GM21528 (cell line): Measurements from ENCODE around the gene TSPAN10.
A peak's percentile ranks its signal among the peaks of the same experiment; 100 is the strongest.

Source experiments
- ATAC-seq: cut with Tn5 transposase; IDR thresholded peaks from one replicate; pipeline ENCODE4 v1.9.1; 2021; ENCODE audit warnings: mild to moderate bottlenecking, moderate library complexity; ENCODE audit not compliant: unreplicated experiment, low FRiP score

TSPAN10 gene

DNA sequence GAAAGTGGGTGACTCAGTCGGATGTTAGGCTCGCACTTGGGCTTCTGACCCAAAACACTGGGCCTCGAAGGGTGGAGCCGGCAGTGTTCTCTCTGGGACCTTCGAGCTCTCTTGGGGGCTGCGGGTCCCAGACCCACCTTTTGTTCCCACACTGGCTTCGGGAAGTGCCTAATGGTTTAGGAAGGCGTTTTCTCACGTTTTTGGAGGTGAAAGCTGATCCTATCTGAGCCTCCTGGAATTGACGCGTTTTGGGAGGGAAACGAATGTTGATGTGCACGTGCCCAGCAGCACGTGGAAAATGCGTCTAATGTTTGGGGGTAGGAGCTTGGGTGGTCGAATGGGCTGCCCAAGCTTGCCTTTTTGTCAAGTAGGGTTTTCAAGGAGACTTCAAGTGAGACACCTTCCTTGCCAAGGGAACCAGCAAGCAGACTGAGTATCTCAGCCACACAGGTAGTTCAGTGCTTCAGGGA is 47.5 kb downstream of the TSPAN10 start:
- peak; percentile 14 for ATAC-seq

DNA sequence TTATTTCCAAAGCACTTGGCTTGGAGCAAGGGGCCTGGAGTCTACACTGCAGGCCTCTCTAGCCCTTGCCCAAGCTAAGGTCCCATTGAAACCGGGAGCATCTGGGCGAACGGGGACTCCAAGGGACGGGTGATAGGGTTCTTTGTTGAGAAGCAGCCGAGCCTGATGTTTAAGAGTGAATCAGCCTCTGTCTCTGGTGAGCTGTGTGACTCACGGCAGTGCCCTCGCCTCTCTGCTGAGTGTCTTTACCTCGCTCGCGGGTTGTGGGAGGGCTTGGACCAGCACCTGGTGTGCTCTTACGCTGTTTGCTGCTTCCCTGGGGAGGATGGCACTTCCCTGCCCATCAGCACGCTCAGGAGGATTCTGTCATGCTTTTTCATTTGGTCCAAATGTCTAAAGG is 48.1 kb downstream of the TSPAN10 start:
- no peak for ATAC-seq

DNA sequence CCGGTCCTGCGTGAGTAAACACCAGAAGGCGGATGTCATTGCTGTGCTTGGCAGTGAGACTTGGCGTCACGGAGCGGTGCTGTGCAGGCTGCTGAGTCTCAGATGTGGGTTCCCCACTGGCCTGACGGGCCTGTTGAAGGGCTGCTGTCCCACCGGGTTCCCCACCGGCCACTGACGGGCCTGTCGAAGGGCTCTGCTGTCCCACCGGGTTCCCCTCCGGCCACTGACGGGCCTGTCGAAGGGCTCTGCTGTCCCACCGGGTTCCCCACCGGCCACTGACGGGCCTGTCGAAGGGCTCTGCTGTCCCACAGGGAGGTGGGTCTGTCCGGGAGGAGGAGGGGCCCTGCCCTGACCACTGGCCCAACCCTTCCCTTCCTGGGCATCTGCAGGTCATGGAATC is 49.6 kb downstream of the TSPAN10 start:
- ATAC-seq = no peak

DNA sequence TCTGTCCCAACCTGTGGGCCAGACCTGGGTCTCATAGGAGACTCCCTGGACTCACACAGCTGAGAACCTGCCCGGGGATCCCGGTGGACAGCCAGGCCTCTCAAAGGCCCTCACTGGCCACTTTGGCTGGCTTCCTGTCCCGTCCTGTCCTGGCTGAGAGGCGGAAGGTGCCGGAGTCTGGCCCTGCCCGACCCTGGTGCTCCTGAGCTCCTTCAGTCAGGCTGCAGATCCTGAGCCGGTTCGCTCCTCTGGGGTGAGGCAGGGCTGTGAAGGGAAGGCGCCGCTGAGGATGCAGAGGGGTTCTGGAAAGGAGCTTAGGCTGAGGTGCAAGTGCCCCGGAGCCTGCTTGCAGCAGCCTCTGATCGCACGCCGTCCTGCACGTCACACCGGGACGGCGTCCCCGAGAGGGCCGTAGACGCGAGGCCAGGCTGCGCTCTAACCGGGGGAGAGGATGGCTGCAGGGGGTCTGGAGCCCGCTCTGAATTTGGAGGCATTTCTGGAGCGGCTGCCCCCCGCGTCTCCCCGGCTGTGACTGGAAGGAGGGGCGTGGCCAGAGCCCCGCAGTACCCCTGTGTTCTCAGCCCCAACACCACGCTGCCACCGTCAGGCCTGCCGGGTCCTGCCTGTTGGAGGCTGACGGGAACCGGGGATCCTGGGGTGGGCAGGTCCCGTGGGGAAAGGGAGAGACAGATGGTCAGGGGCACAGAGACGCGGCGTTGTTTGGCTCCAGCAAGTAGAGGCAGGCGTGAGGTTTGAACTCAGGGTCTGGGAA is 51.0 kb downstream of the TSPAN10 start:
- ATAC-seq = no peak

DNA sequence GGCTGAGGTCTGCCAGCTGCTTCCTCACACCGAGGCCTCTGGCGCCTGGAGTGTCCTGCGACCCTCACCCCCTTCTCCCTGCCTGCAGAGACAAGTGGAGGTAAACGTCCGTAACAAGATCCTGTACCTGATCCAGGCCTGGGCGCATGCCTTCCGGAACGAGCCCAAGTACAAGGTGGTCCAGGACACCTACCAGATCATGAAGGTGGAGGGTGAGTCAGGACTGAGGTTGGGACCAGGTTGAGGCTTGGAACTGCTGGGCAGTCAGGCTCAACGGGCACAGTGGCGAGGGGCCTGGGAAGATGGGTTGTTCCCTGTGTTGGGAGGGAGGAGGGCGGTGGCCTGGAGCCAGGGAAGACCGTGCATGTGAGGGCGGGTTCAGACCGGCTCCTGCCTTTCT is 51.6 kb downstream of the TSPAN10 start:
- ATAC-seq = no peak

DNA sequence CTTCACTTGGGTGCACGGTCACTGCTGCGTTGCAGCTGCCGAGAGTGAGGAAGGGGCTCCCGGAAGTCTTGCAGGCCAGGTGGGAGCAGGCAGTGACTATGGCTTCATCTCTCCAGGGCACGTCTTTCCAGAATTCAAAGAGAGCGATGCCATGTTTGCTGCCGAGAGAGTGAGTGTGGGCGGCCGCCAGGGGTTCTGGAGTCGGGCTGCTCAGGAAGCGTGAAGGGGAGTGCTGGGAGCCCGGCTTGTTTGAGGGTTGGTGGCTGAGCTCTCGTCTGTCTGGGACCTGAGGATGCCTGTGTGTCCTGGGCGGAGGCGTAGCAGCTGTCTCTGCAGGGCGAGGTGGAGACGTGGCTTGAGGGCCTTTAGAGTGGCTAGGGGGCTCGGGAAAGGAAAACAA is 53.1 kb downstream of the TSPAN10 start:
- no peak for ATAC-seq

DNA sequence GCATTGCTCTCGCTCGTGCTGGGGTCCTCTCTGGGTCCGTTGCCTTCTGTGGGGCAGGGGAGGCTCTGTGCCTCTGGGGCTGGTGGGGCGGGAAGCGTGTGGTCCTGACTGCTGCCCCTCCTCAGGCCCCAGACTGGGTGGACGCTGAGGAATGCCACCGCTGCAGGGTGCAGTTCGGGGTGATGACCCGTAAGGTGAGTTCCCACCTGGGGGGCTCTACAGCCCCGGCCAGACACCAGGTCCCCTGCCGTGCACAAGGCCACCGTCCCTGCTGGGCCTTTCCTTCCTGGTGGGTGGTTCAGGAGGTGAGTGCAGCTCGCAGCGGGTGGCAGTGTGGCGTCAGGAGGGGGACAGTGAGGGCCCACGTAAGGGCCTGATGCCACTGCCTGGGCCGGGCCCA is 53.6 kb downstream of the TSPAN10 start:
- ATAC-seq = no peak

DNA sequence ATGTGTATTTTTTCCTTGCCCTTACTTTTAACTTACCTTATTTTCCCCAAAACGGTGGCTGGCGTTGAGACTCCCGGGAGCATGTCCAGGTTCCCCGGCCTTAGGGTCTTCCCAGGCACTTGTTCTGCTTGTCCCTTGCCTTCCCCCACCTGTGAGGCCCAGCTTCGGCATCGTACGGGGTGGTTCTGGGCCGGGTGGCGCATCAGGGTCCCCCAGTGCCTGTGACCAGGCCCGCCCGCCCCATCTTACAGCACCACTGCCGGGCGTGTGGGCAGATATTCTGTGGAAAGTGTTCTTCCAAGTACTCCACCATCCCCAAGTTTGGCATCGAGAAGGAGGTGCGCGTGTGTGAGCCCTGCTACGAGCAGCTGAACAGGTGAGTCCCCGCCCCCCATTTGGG is 54.2 kb downstream of the TSPAN10 start:
- ATAC-seq = no peak

DNA sequence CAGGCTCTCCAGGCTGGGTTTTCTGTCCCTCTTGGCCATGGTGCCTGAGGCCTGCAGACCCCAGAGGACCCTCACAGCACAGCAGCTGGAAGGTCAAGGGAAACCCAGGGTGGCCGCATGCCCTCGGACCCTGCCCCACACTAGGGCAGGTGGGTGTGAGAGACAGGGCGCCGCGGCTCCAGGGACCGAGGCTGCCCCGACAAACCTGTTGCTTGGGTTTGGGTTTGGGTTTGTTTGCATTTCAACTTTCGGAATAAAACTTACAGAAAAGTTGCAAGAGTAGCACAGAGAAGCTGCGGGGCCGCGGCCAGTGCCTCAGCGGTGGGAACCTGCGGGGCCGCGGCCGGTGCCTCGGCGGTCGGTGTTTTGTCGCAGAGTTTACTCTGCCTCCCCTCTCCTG is 54.6 kb downstream of the TSPAN10 start:
- no peak for ATAC-seq

DNA sequence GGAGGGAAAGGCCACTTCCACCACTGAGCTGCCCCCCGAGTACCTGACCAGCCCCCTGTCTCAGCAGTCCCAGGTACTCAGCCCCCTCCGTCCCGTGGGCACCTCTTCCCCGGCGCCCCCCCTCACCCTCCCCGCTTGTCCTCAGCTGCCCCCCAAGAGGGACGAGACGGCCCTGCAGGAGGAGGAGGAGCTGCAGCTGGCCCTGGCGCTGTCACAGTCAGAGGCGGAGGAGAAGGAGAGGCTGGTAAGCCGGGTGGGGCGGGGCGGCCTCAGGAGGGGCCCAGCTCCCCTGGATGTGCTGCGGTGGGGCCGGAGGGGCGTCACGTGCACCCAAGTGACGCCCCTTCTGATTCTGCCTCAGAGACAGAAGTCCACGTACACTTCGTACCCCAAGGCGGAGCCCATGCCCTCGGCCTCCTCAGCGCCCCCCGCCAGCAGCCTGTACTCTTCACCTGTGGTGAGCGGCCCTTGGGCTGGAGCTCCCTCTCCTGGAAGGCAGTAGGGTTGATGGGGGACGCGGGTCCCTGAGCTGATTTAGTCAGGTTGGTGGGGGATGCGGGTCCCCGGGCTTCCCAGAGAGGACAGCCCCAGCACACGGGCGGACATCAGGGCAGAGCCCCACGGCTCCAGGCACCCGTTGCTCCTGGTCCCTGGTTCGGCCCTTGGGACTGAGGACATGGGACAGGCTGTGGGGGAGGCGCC is 56.7 kb downstream of the TSPAN10 start:
- ATAC-seq = no peak

DNA sequence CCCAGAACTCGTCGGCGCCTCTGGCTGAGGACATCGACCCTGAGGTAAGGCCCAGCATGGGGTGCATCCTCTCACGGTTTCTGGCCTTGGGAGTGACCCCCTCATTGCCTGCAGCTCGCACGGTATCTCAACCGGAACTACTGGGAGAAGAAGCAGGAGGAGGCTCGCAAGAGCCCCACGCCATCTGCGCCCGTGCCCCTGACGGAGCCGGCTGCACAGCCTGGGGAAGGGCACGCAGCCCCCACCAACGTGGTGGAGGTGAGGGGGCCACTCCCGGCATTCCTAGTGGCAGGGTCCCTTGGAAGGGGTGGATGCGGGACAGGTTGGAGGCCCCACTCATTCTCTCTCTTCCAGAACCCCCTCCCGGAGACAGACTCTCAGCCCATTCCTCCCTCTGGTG is 57.8 kb downstream of the TSPAN10 start:
- no peak for ATAC-seq

DNA sequence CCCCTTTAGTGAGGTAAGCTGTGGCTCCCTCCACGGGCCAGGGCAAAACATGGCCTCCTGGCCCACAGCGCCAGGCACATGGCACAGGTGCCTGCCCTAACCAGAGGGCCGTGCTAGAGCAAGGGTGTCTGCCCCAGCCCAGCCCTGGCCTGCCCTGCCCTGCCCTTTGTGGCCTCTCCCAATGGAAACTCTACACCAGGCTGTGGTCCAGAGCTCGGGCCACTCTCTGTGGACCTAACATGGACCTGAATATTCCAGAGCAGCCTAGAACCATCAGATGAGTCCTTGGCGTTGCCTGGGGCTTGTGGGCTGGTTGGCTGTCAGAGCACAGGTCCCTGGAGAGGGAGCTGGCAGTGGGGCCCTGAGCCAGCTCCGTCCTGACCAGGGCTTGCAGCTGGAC is 58.2 kb downstream of the TSPAN10 start:
- ATAC-seq = no peak

DNA sequence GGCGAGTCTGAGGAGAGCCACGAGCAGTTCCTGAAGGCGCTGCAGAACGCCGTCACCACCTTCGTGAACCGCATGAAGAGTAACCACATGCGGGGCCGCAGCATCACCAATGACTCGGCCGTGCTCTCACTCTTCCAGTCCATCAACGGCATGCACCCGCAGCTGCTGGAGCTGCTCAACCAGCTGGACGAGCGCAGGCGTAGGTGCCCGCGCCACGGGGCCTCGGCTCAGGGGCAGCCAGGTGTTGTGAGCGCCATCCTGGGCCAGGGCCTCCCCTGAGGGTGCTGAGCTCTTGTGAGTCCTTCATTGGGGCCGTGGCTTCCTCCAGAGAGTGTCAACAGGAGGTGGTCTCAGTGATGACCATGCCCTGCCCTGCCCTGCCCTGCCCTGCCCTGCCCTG is 58.8 kb downstream of the TSPAN10 start:
- ATAC-seq = no peak

DNA sequence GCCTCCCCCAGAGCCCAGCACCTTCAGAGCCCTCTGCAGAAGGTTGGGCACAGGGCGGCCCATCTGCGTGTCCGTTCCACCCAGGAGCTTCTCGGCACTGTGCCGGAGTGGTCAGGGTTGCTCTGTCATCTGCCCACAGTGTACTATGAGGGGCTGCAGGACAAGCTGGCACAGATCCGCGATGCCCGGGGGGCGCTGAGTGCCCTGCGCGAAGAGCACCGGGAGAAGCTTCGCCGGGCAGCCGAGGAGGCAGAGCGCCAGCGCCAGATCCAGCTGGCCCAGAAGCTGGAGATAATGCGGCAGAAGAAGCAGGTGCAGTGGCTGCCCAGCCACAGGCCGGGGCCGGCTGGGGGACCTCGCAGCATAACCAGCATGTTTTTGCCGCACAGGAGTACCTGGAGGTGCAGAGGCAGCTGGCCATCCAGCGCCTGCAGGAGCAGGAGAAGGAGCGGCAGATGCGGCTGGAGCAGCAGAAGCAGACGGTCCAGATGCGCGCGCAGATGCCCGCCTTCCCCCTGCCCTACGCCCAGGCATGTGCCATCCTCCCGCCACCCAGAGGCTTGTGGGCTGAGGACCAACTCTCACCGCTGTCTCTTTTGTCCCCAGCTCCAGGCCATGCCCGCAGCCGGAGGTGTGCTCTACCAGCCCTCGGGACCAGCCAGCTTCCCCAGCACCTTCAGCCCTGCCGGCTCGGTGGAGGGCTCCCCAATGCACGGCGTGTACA is 59.4 kb downstream of the TSPAN10 start:
- no peak for ATAC-seq

DNA sequence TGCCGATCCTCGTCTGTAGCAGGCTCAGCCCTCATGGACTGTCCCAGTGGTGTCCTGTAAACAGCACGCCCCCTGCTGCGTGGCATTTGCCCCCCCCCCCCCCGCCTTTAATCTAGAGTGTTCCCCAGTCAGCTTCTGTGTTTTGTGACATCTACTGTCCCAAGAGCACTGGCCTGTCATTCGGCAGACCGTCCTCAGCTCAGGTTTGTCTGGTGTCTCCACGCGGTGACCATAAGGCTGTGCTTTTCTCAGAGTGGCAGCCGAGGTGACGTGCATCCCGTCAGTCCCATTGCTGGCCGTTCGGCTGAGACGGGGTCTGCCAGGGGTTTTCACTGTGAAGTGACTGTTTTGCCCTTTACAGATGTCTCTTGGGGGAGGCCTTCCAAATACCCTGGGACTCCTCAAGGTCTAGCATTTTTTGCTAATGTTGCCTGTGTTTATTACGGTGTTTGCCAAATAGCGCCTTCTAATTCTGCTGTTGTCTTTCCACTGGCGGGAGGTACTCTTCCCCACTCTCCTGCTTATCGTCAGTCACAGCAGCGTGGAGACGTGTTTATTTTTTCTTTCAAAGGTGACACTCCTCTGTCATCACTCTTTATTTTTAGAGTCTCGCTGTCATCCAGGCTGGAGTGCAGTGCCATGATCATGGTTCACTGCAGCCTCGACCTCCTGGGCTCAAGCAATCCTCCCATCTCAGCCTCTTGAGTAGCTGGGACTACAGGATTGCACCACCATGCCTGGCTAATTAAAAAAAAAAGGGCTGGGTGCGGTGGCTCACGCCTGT is 60.5 kb downstream of the TSPAN10 start:
- ATAC-seq = no peak
